Esophagus squamous epithelium (tissue), 5 donors: ENCODE results near the gene MTARC1. TPM values are rescaled to one million over a fixed set of nuclear protein-coding genes. Genes with fewer than 3 reads are reported as not detected.

ENCODE experiments used
- DNase-seq: peaks from one replicate; lab custom pipeline; 2025; lab: John Stamatoyannopoulos, UW
- H3K27ac ChIP-seq, 4 donors: fragments of 200-600 bp; sonication (generic); one replicate each; pipeline ENCODE4 v1.5.1; 2016 to 2019; ENCODE audit warnings: mild to moderate bottlenecking in 1 of 4
- H3K27me3 ChIP-seq, 4 donors: fragments of 200-600 bp; sonication (generic); 1 replicate in 3 of 4; 2 replicates in 1 of 4; pipeline versions ENCODE4 v1.5.1 to v1.6.0; 2017 to 2021; ENCODE audit warnings: antibody characterized with exemption in 1 of 4
- H3K36me3 ChIP-seq, 3 donors: fragments of 200-600 bp; sonication (generic); one replicate each; pipeline ENCODE4 v1.5.1; 2016 to 2019
- H3K4me1 ChIP-seq, 3 donors: fragments of 200-600 bp; sonication (generic); one replicate each; pipeline ENCODE4 v1.5.1; 2017 to 2019
- H3K4me3 ChIP-seq, 4 donors: fragments of 200-600 bp; sonication (generic); 1 replicate in 3 of 4; 2 replicates in 1 of 4; pipeline ENCODE4 v1.5.1; 2016 to 2019; ENCODE audit warnings: mild to moderate bottlenecking in 2 of 4, moderate library complexity in 1 of 4
- H3K9me3 ChIP-seq, 3 donors: fragments of 200-600 bp; sonication (generic); one replicate each; pipeline ENCODE4 v1.5.1; 2016 to 2019
- CTCF ChIP-seq, 6 experiments: fragments of 450-650 bp in 4 of 6; fragments of 200-600 bp in 2 of 6; sonication (generic) in 2 of 6; IDR thresholded peaks; one replicate each; pipeline ENCODE4 v1.5.1; 2016 to 2019; ENCODE audit warnings: antibody characterized with exemption in 6 of 6, mild to moderate bottlenecking in 4 of 6, moderate library complexity in 4 of 6
- POLR2A ChIP-seq, 4 donors: fragments of 450-650 bp; IDR thresholded peaks; one replicate each; pipeline ENCODE4 v1.6.1; 2017; ENCODE audit warnings: antibody characterized with exemption in 4 of 4, mild to moderate bottlenecking in 4 of 4, moderate library complexity in 3 of 4
- WGBS, 2 donors: methylation state at CpG; one replicate each; pipeline ENCODE4 v1.1.5; 2018; 5-methylcytosine and 5-hydroxymethylcytosine counted together
- intact Hi-C: fragments of 100-400 bp; cut with DNase I; formaldehyde crosslinking; loops from one replicate; pipeline ENCODE4 v1.15.0; 2022
- total RNA-seq, 4 donors: library from RNA; depleted of rRNA; stranded (reverse); fragments of >200 nt; gene quantifications; one replicate each; pipeline ENCODE4 v1.1.0, GENCODE V29; 2016
- donor health status: DM: yes; HTN: yes; CAD: no.

Gene MTARC1
- total RNA-seq, 4 donors from 2014 or later = 2.3 to 12.2 (median 4.9) TPM

- intact Hi-C loops = no loop called here
- H3K27ac ChIP-seq = no peak overlapping the region
- 53 to 84% methylated on average over 2 of the region's 2 CpGs for WGBS, 2 donors
- no peak for DNase-seq
- no peaks in the 10 kb centered on the region for H3K27me3 ChIP-seq
- no peak overlapping the region for H3K4me3 ChIP-seq
- TF ChIP-seq POLR2A (IDR thresholded peaks at IDR 0.05) (no peak), CTCF (IDR thresholded peaks at IDR 0.05) (no peak)
- peaks cover 14 to 54% (median 15%) of the 10 kb centered on the region in 3 donors for H3K4me1 ChIP-seq
- no peaks in the 10 kb centered on the region for H3K9me3 ChIP-seq
- peaks cover 0 to 21% (median 0%) of the 10 kb centered on the region in 3 donors for H3K36me3 ChIP-seq
Measured at GRCh38 chr1:220751111-220751510, 35.6 kb upstream of the MTARC1 start.

- peaks cover 0 to 36% (median 9%) of the 10 kb centered on the region in 3 donors for H3K4me1 ChIP-seq
- no peak for DNase-seq
- 91 to 94% methylated on average over 5 to 6 of the region's 6 CpGs for WGBS, 2 donors
- no peak overlapping the region for H3K27ac ChIP-seq
- H3K4me3 ChIP-seq = no peak overlapping the region
- intact Hi-C loops = no loop called here
- peaks cover 0 to 39% (median 0%) of the 10 kb centered on the region in 3 donors for H3K36me3 ChIP-seq
- H3K9me3 ChIP-seq = no peaks in the 10 kb centered on the region
- no peaks in the 10 kb centered on the region for H3K27me3 ChIP-seq
- TF ChIP-seq CTCF (IDR thresholded peaks at IDR 0.05) (no peak), POLR2A (IDR thresholded peaks at IDR 0.05) (no peak)
Measured at GRCh38 chr1:220754212-220754917, 32.3 kb upstream of the MTARC1 start.

- Histone ChIP-seq H3K27me3 (no peaks in the 10 kb centered on the region), H3K9me3 (no peaks in the 10 kb centered on the region), H3K27ac (no peak overlapping the region), H3K36me3 (peaks cover 0 to 39% (median 0%) of the 10 kb centered on the region in 3 donors), H3K4me1 (peaks cover 0 to 31% (median 9%) of the 10 kb centered on the region in 3 donors), H3K4me3 (no peak overlapping the region)
- no peak for DNase-seq
- WGBS, 2 donors = 90% methylated on average over 3 of the region's 4 CpGs
- intact Hi-C loops = no loop called here
- no peak for TF ChIP-seq POLR2A (IDR thresholded peaks at IDR 0.05)
Measured at GRCh38 chr1:220754918-220755295, 31.8 kb upstream of the MTARC1 start.

- Histone ChIP-seq H3K9me3 (no peaks in the 10 kb centered on the region), H3K27ac (no peak overlapping the region), H3K4me1 (peaks cover 0 to 27% (median 8%) of the 10 kb centered on the region in 3 donors), H3K27me3 (no peaks in the 10 kb centered on the region), H3K4me3 (no peak overlapping the region), H3K36me3 (peaks cover 0 to 39% (median 0%) of the 10 kb centered on the region in 3 donors)
- 84 to 91% methylated on average over 5 to 6 of the region's 6 CpGs for WGBS, 2 donors
- intact Hi-C loops = no loop called here
- DNase-seq = no peak
- TF ChIP-seq POLR2A (IDR thresholded peaks at IDR 0.05) (no peak), CTCF (IDR thresholded peaks at IDR 0.05) (no peak)
Measured at GRCh38 chr1:220755309-220755708, 31.4 kb upstream of the MTARC1 start.

GRCh38 chr1:220757441-220757840 lies 29.3 kb upstream of the MTARC1 start:
- Histone ChIP-seq H3K36me3 (peaks cover 0 to 45% (median 0%) of the 10 kb centered on the region in 3 donors), H3K27me3 (no peaks in the 10 kb centered on the region), H3K4me1 (peaks cover 0 to 9% (median 0%) of the 10 kb centered on the region in 3 donors), H3K27ac (no peak overlapping the region), H3K9me3 (no peaks in the 10 kb centered on the region), H3K4me3 (no peak overlapping the region)
- TF ChIP-seq CTCF (IDR thresholded peaks at IDR 0.05) (no peak), POLR2A (IDR thresholded peaks at IDR 0.05) (no peak)
- intact Hi-C loops = no loop called here
- no peak for DNase-seq
- 81 to 86% methylated on average over 3 of the region's 3 CpGs for WGBS, 2 donors
